Activated naive CD4-positive, alpha-beta T cell treated with anti-CD3 and anti-CD28 coated beads for 36 hours (primary cell): Measurements from ENCODE around the gene ANTXR1. TPM values are rescaled to one million over a fixed set of nuclear protein-coding genes. Genes with fewer than 3 reads are reported as not detected.

ENCODE experiments used
- CTCF ChIA-PET: fragments of 350-600 bp; sonication (Branson Sonifier 250); formaldehyde crosslinking; loops from one replicate; lab custom pipeline; 2021; ENCODE audit warnings: antibody characterized with exemption; lab: Charles Lee
- DNase-seq: peaks from one replicate; pipeline ENCODE4 v3.0.0-alpha.2; 2020
- H3K27ac Mint-ChIP-seq: one replicate; pipeline ENCODE4 v1.8.0; 2021; ENCODE audit warnings: mild to moderate bottlenecking, mixed read lengths
- H3K27me3 Mint-ChIP-seq: one replicate; pipeline ENCODE4 v1.8.0; 2021; ENCODE audit warnings: low read depth, mixed read lengths
- H3K36me3 Mint-ChIP-seq: one replicate; pipeline ENCODE4 v1.8.0; 2021; ENCODE audit warnings: low read depth, mixed read lengths
- H3K4me1 Mint-ChIP-seq: one replicate; pipeline ENCODE4 v1.8.0; 2021; ENCODE audit warnings: low read depth, mixed read lengths
- H3K4me3 Mint-ChIP-seq: one replicate; pipeline ENCODE4 v1.8.0; 2021; ENCODE audit warnings: mild to moderate bottlenecking, moderate library complexity, mixed read lengths
- H3K9me3 Mint-ChIP-seq: one replicate; pipeline ENCODE4 v1.8.0; 2021; ENCODE audit warnings: mixed read lengths
- intact Hi-C: fragments of 100-400 bp; cut with micrococcal nuclease; formaldehyde crosslinking; loops from one replicate; pipeline ENCODE4 v1.15.1; 2023
- total RNA-seq, 2 experiments: library from RNA; stranded (reverse); gene quantifications; one replicate each; pipeline ENCODE4 v1.2.3, GENCODE V29; 2021

Gene ANTXR1
- total RNA-seq, 2 experiments from 2014 or later, result 0.17 TPM; not detected in 1

GRCh38 chr2:69096326-69097095 lies 83.5 kb downstream of the ANTXR1 start:
- CTCF ChIA-PET, result no interaction called here
- H3K9me3 Mint-ChIP-seq, result no peaks in the 10 kb centered on the region
- H3K4me1 Mint-ChIP-seq, result no peaks in the 10 kb centered on the region
- H3K36me3 Mint-ChIP-seq, result no peaks in the 10 kb centered on the region
- H3K4me3 Mint-ChIP-seq, result no peak overlapping the region
- H3K27me3 Mint-ChIP-seq, result peaks cover 3% of the 10 kb centered on the region
- no peak overlapping the region for H3K27ac Mint-ChIP-seq
- intact Hi-C loops, result no loop called here
- no peak for DNase-seq

GRCh38 chr2:69097148-69097610 lies 84.2 kb downstream of the ANTXR1 start:
- Mint-ChIP-seq H3K36me3 (no peaks in the 10 kb centered on the region), H3K27me3 (peaks cover 3% of the 10 kb centered on the region), H3K4me3 (no peak overlapping the region), H3K9me3 (no peaks in the 10 kb centered on the region), H3K27ac (no peak overlapping the region), H3K4me1 (no peaks in the 10 kb centered on the region)
- DNase-seq, result no peak
- intact Hi-C loops, result no loop called here
- CTCF ChIA-PET, result no interaction called here

GRCh38 chr2:69097891-69098655 lies 85.1 kb downstream of the ANTXR1 start:
- Mint-ChIP-seq H3K27me3 (peaks cover 3% of the 10 kb centered on the region), H3K36me3 (no peaks in the 10 kb centered on the region), H3K4me3 (no peak overlapping the region), H3K27ac (no peak overlapping the region), H3K9me3 (no peaks in the 10 kb centered on the region), H3K4me1 (no peaks in the 10 kb centered on the region)
- intact Hi-C loops, result no loop called here
- DNase-seq, result no peak
- CTCF ChIA-PET, result no interaction called here

- CTCF ChIA-PET, result interaction anchor here (0.9 kb wide), 1 partner anchor 9 kb away, joined by 3 read pairs; no protein-coding TSS in a partner anchor
- Mint-ChIP-seq H3K4me1 (no peaks in the 10 kb centered on the region), H3K4me3 (no peak overlapping the region), H3K9me3 (no peaks in the 10 kb centered on the region), H3K27me3 (peaks cover 3% of the 10 kb centered on the region), H3K27ac (no peak overlapping the region), H3K36me3 (no peaks in the 10 kb centered on the region)
- intact Hi-C loops, result no loop called here
- no peak for DNase-seq
These were observed 86.6 kb downstream of the ANTXR1 start for GRCh38 chr2:69099541-69099940.

GRCh38 chr2:69100220-69100723 lies 87.3 kb downstream of the ANTXR1 start:
- no peaks in the 10 kb centered on the region for H3K4me1 Mint-ChIP-seq
- no peak overlapping the region for H3K4me3 Mint-ChIP-seq
- intact Hi-C loops, result no loop called here
- DNase-seq, result no peak
- H3K27ac Mint-ChIP-seq, result no peak overlapping the region
- H3K27me3 Mint-ChIP-seq, result peaks cover under 1% of the 10 kb centered on the region
- H3K9me3 Mint-ChIP-seq, result no peaks in the 10 kb centered on the region
- no peaks in the 10 kb centered on the region for H3K36me3 Mint-ChIP-seq
- CTCF ChIA-PET, result interaction anchor here (0.9 kb wide), 1 partner anchor 8 kb away, joined by 3 read pairs; no protein-coding TSS in a partner anchor

GRCh38 chr2:69102041-69102593 lies 89.1 kb downstream of the ANTXR1 start:
- CTCF ChIA-PET, result no interaction called here
- intact Hi-C loops, result no loop called here
- DNase-seq, result no peak
- no peak overlapping the region for H3K27ac Mint-ChIP-seq
- no peaks in the 10 kb centered on the region for H3K4me1 Mint-ChIP-seq
- H3K9me3 Mint-ChIP-seq, result no peaks in the 10 kb centered on the region
- no peaks in the 10 kb centered on the region for H3K36me3 Mint-ChIP-seq
- no peak overlapping the region for H3K4me3 Mint-ChIP-seq
- H3K27me3 Mint-ChIP-seq, result peaks cover 1% of the 10 kb centered on the region

GRCh38 chr2:69103419-69103818 lies 90.4 kb downstream of the ANTXR1 start:
- Mint-ChIP-seq H3K27me3 (peaks cover 1% of the 10 kb centered on the region), H3K9me3 (no peaks in the 10 kb centered on the region), H3K4me1 (no peaks in the 10 kb centered on the region), H3K4me3 (no peak overlapping the region), H3K27ac (no peak overlapping the region), H3K36me3 (no peaks in the 10 kb centered on the region)
- no peak for DNase-seq
- CTCF ChIA-PET, result no interaction called here
- intact Hi-C loops, result no loop called here

- Mint-ChIP-seq H3K4me1 (no peaks in the 10 kb centered on the region), H3K27me3 (peaks cover 1% of the 10 kb centered on the region), H3K27ac (no peak overlapping the region), H3K36me3 (no peaks in the 10 kb centered on the region), H3K9me3 (no peaks in the 10 kb centered on the region), H3K4me3 (no peak overlapping the region)
- CTCF ChIA-PET, result no interaction called here
- intact Hi-C loops, result no loop called here
- no peak for DNase-seq
These were observed 91.3 kb downstream of the ANTXR1 start for GRCh38 chr2:69104261-69104660.

- CTCF ChIA-PET, result no interaction called here
- Mint-ChIP-seq H3K27ac (no peak overlapping the region), H3K9me3 (no peaks in the 10 kb centered on the region), H3K4me3 (no peak overlapping the region), H3K27me3 (peaks cover 1% of the 10 kb centered on the region), H3K4me1 (no peaks in the 10 kb centered on the region), H3K36me3 (no peaks in the 10 kb centered on the region)
- intact Hi-C loops, result no loop called here
- DNase-seq, result no peak
These were observed 96.3 kb downstream of the ANTXR1 start for GRCh38 chr2:69109255-69109654.

GRCh38 chr2:69111076-69111475 lies 98.1 kb downstream of the ANTXR1 start:
- no peaks in the 10 kb centered on the region for H3K9me3 Mint-ChIP-seq
- no peak overlapping the region for H3K4me3 Mint-ChIP-seq
- no peaks in the 10 kb centered on the region for H3K4me1 Mint-ChIP-seq
- CTCF ChIA-PET, result no interaction called here
- intact Hi-C loops, result no loop called here
- H3K36me3 Mint-ChIP-seq, result no peaks in the 10 kb centered on the region
- peaks cover 1% of the 10 kb centered on the region for H3K27me3 Mint-ChIP-seq
- DNase-seq, result no peak
- no peak overlapping the region for H3K27ac Mint-ChIP-seq

- Mint-ChIP-seq H3K36me3 (no peaks in the 10 kb centered on the region), H3K27me3 (no peaks in the 10 kb centered on the region), H3K4me3 (no peak overlapping the region), H3K4me1 (no peaks in the 10 kb centered on the region), H3K27ac (no peak overlapping the region), H3K9me3 (no peaks in the 10 kb centered on the region)
- CTCF ChIA-PET, result interaction anchor here (1.1 kb wide), 1 partner anchor 192 kb away, joined by 3 read pairs; no protein-coding TSS in a partner anchor
- intact Hi-C loops, result no loop called here
- DNase-seq, result no peak
These were observed 100.6 kb downstream of the ANTXR1 start for GRCh38 chr2:69113627-69114026.

- intact Hi-C loops, result no loop called here
- H3K36me3 Mint-ChIP-seq, result no peaks in the 10 kb centered on the region
- DNase-seq, result no peak
- H3K27ac Mint-ChIP-seq, result no peak overlapping the region
- no peak overlapping the region for H3K4me3 Mint-ChIP-seq
- H3K4me1 Mint-ChIP-seq, result no peaks in the 10 kb centered on the region
- H3K27me3 Mint-ChIP-seq, result no peaks in the 10 kb centered on the region
- CTCF ChIA-PET, result no interaction called here
- no peaks in the 10 kb centered on the region for H3K9me3 Mint-ChIP-seq
These were observed 101.6 kb downstream of the ANTXR1 start for GRCh38 chr2:69114534-69114933.
